ENCODE measurements around the gene STMP1. TPM values are rescaled to one million over a fixed set of nuclear protein-coding genes. Genes with fewer than 3 reads are reported as not detected.

Gene STMP1
- polyA plus RNA-seq, 1 of the 3 experiments (the other 2 are of a cell fraction) = 26.0 TPM

DNA sequence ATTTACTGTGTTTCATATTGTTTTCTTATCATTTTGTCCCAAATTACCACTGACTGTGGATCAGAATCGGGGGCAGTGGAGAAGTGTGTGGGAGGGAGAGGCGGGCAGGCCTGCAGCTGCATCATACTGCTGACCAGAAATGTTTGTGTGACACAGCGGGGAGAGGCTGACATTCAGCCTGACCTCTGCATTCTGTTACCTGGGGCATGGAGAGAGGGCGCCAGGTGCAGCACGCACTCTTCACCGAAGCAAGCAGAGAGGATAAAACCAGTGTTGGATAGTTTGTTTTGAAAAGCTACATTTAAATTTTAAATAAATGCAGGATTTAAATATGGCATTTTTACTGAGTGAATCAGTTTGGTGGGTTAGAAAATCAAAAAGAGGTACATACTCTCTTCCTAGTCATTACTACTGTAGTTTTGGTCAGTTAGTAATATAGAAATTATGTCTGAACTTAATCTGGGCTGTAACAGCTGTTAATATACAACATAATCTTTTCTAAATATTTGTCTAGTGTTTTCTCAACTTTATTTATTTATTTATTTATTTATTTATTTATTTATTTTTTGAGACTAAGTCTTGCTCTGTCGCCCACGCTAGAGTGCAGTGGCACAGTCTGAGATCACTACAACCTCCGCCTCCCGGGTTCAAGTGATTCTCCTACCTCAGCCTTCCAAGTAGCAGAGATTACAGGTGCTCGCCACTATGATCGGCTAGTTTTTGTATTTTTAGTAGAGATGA, 8.8 kb upstream of the STMP1 start:
- peaks cover 0 to 3% of the 10 kb centered on the region in 2 experiments; a peak in 1 of 4 replicates for H3K4me1 ChIP-seq (ENCODE audit: control insufficient read depth in 1 of 2, insufficient read depth in 2 of 2, low read depth in 1 of 2, low read length in 1 of 2)
- CTCF ChIA-PET = interaction anchor here (0.7 to 1.8 kb wide), 5 partner anchors 9 to 379 kb away, joined by 3 to 10 read pairs (median 5); partner anchors contain the start of gene STMP1
- H3K4me2 ChIP-seq = no peak overlapping the region

More for the DNA sequence above, 8.8 kb upstream of the STMP1 start:
- Histone ChIP-seq H3K9me3 (no peaks in the 10 kb centered on the region), H4K20me1 (ENCODE audit: insufficient read depth) (no peaks in the 10 kb centered on the region), H2AFZ (ENCODE audit: low read depth) (no peak overlapping the region), H3K9ac (no peak overlapping the region), H3K27me3 (ENCODE audit: insufficient read depth) (no peaks in the 10 kb centered on the region), H3F3A (replicated peaks; ENCODE audit: insufficient read depth) (peaks cover 14% of the 10 kb centered on the region), H3K36me3 (replicated peaks in 1 of 2; ENCODE audit: control insufficient read depth in 1 of 2, insufficient read depth in 2 of 2, low read length in 1 of 2) (peaks cover 11 to 15% of the 10 kb centered on the region in 2 experiments), H3K4me3 (ENCODE audit: low read depth in 2 of 2, low read length in 1 of 2) (no peak overlapping the region), H3K79me2 (ENCODE audit: insufficient read depth) (no peaks in the 10 kb centered on the region), H3K9me2 (no peaks in the 10 kb centered on the region), H3K27ac (ENCODE audit: low read depth in 2 of 2, low read length in 1 of 2) (no peak overlapping the region)
- TF ChIP-seq FOXJ3 (CRISPR knock-in tag; IDR thresholded peaks at IDR 0.05) = no peak
- no peak for TF ChIP-seq TAF1 (IDR thresholded peaks at IDR 0.05; ENCODE audit: borderline replicate concordance, low read depth, low read length)
- no peak for TF ChIP-seq YY1 (IDR thresholded peaks at IDR 0.05; ENCODE audit: low read depth)
- no peak for TF ChIP-seq EZH2phosphoT487 (IDR thresholded peaks at IDR 0.05; ENCODE audit: borderline replicate concordance, low read depth)
- no peak for TF ChIP-seq CHD2 (IDR thresholded peaks at IDR 0.05; ENCODE audit: low read length, partially characterized antibody)
- no peak for TF ChIP-seq FOSL2 (IDR thresholded peaks at IDR 0.05; ENCODE audit: borderline replicate concordance, low read depth)
- TF ChIP-seq REST (IDR thresholded peaks at IDR 0.05; ENCODE audit: low read depth, low read length) = no peak
- no peak for TF ChIP-seq ELF1 (IDR thresholded peaks at IDR 0.05)
- TF ChIP-seq JUND (IDR thresholded peaks at IDR 0.05) = no peak
- no peak for TF ChIP-seq SIN3A (IDR thresholded peaks at IDR 0.05; ENCODE audit: borderline replicate concordance, low read depth, low read length)
- no peak for TF ChIP-seq RXRA (IDR thresholded peaks at IDR 0.05; ENCODE audit: borderline replicate concordance, low read depth)
- no peak for TF ChIP-seq GATA2 (CRISPR knock-in tag; IDR thresholded peaks at IDR 0.05)
- no peak for TF ChIP-seq RFX5 (IDR thresholded peaks at IDR 0.05; ENCODE audit: low read length)
- no peak for TF ChIP-seq NRF1 (IDR thresholded peaks at IDR 0.05; ENCODE audit: low read depth, low read length)
- no peak for TF ChIP-seq IRF3 (IDR thresholded peaks at IDR 0.05; ENCODE audit: low read depth, low read length)
- peak; percentile 22 for DNase-seq
- POLR2A ChIA-PET = no interaction called here
- 98% methylated on average over 12 of the region's 12 CpGs for WGBS (ENCODE audit: low lambda C conversion rate)
